ENCODE data around the gene STAT6. TPM values are rescaled to one million over a fixed set of nuclear protein-coding genes. Genes with fewer than 3 reads are reported as not detected.

Gene STAT6
- total RNA-seq, 1 donor from 2014 or later, result 139 TPM

DNA sequence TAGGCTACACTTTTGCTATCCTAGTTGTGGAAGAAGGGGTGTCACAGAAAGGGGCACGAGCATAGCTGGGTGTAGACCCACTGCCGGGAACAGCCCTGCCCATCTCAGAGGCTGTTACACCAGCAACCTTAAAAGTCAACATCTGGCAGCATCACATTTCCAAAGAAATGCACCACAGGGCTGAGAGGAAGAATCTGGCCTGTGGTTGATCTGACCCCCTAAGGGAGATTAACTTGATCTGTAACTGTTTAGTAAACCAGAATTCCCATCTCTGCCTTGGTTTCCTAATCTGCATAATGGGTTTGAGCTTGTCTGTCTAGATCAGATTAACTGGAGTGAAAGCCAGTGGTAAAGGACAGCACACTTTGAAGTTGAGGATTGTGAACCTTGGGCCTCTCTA lies 34.9 kb upstream of the STAT6 start:
- H3K27ac Mint-ChIP-seq (ENCODE audit: unreplicated experiment), result no peak overlapping the region
- H3K9me3 Mint-ChIP-seq (ENCODE audit: unreplicated experiment), result no peaks in the 10 kb centered on the region
- no peak overlapping the region for H3K4me3 Mint-ChIP-seq (ENCODE audit: unreplicated experiment)
- no peak for DNase-seq (ENCODE audit: low spot score)
- TF ChIP-seq, protein P1, sequence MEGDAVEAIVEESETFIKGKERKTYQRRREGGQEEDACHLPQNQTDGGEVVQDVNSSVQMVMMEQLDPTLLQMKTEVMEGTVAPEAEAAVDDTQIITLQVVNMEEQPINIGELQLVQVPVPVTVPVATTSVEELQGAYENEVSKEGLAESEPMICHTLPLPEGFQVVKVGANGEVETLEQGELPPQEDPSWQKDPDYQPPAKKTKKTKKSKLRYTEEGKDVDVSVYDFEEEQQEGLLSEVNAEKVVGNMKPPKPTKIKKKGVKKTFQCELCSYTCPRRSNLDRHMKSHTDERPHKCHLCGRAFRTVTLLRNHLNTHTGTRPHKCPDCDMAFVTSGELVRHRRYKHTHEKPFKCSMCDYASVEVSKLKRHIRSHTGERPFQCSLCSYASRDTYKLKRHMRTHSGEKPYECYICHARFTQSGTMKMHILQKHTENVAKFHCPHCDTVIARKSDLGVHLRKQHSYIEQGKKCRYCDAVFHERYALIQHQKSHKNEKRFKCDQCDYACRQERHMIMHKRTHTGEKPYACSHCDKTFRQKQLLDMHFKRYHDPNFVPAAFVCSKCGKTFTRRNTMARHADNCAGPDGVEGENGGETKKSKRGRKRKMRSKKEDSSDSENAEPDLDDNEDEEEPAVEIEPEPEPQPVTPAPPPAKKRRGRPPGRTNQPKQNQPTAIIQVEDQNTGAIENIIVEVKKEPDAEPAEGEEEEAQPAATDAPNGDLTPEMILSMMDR (IDR thresholded peaks at IDR 0.05; ENCODE audit: unreplicated experiment), result no peak
- H3K4me1 Mint-ChIP-seq (ENCODE audit: unreplicated experiment), result peaks cover 46% of the 10 kb centered on the region
- H3K36me3 Mint-ChIP-seq (ENCODE audit: low read depth, unreplicated experiment), result peaks cover 6% of the 10 kb centered on the region
- peaks cover 16% of the 10 kb centered on the region for H3K27me3 Mint-ChIP-seq (ENCODE audit: unreplicated experiment)

DNA sequence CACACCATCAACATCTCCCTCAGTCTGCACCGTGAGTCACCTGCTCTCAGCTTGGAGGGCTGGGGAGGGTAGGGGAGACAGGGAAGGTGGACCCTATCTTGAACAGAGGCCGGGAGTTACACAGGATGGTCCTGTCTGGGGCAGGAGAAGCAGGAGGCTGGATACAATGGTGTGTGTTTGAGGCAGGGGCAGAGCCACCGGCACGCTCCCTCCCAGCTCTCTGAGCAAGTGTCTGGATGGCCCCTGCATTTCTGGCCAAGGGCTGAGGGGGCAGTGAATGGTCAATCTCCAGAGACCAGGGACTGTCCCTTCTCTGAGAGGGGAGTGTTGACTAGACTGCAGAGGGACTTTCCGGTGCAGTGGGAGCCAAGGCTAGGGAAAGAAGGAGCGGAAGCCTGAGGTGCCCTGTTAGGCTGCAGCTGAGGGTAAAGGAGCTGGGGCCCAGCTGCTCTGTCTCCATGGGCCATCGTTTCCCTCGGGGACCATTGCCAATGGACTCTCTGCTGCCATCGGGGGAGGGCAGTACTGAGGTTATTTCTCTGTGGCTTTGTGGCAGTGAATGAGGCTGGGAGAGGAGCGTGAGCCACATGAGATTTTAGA lies 34.4 kb upstream of the STAT6 start:
- DNase-seq (ENCODE audit: low spot score), result no peak
- Mint-ChIP-seq H3K36me3 (ENCODE audit: low read depth, unreplicated experiment) (peaks cover 6% of the 10 kb centered on the region), H3K4me1 (ENCODE audit: unreplicated experiment) (peaks cover 43% of the 10 kb centered on the region), H3K27me3 (ENCODE audit: unreplicated experiment) (peaks cover 12% of the 10 kb centered on the region), H3K4me3 (ENCODE audit: unreplicated experiment) (no peak overlapping the region), H3K27ac (ENCODE audit: unreplicated experiment) (no peak overlapping the region), H3K9me3 (ENCODE audit: unreplicated experiment) (no peaks in the 10 kb centered on the region)
- TF ChIP-seq, protein P1 (IDR thresholded peaks at IDR 0.05; ENCODE audit: unreplicated experiment), result no peak

DNA sequence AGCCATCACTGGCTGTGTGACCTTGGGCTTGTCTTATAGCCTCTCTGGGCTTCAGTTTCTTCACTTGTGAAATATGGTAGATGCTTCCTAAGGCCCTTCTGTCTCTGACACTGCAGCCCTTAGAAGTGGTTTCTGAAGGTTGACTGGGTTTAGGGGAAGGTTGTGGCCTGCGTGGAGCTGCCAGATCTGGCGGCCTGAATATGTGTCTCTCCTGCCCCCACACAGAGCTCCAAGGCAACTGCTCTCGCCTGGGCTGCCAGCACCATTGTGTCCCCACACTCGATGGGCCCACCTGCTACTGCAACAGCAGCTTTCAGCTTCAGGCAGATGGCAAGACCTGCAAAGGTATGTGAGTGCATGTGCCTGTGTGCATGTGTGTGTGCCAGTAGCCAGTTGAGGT lies 32.3 kb upstream of the STAT6 start:
- peaks cover 11% of the 10 kb centered on the region for H3K36me3 Mint-ChIP-seq (ENCODE audit: low read depth, unreplicated experiment)

DNA sequence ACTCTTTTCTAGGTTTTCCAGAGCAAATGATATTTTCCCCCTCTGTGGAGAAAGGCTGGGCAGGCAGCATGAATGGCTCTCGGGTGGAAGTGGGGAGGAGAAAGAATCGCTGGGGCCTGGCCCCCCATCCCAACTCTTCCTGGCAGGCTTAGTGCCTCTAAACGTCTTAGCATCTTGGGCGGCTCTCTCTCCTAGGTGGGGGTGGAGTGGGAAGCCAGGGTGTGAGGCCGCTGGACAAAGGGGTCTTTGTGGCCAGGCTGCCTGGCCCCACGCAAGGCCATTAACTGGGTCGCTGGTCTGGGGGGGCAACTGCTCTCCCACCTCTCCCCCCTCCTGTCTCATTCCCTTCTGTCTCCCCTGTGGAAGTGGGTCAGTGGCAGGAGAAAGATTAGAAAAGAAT lies 31.6 kb upstream of the STAT6 start:
- TF ChIP-seq, protein P1 (IDR thresholded peaks at IDR 0.05; ENCODE audit: unreplicated experiment), result no peak
- Mint-ChIP-seq H3K9me3 (ENCODE audit: unreplicated experiment) (no peaks in the 10 kb centered on the region), H3K4me3 (ENCODE audit: unreplicated experiment) (no peak overlapping the region), H3K4me1 (ENCODE audit: unreplicated experiment) (peaks cover 23% of the 10 kb centered on the region), H3K27ac (ENCODE audit: unreplicated experiment) (no peak overlapping the region), H3K36me3 (ENCODE audit: low read depth, unreplicated experiment) (peaks cover 11% of the 10 kb centered on the region), H3K27me3 (ENCODE audit: unreplicated experiment) (peaks cover 15% of the 10 kb centered on the region)
- DNase-seq (ENCODE audit: low spot score), result no peak

More for the DNA sequence above, 32.3 kb upstream of the STAT6 start:
- H3K27me3 Mint-ChIP-seq (ENCODE audit: unreplicated experiment), result peaks cover 16% of the 10 kb centered on the region
- H3K9me3 Mint-ChIP-seq (ENCODE audit: unreplicated experiment), result no peaks in the 10 kb centered on the region
- no peak for DNase-seq (ENCODE audit: low spot score)
- TF ChIP-seq, protein P1 (IDR thresholded peaks at IDR 0.05; ENCODE audit: unreplicated experiment), result no peak
- H3K4me1 Mint-ChIP-seq (ENCODE audit: unreplicated experiment), result peaks cover 30% of the 10 kb centered on the region
- H3K4me3 Mint-ChIP-seq (ENCODE audit: unreplicated experiment), result no peak overlapping the region
- H3K27ac Mint-ChIP-seq (ENCODE audit: unreplicated experiment), result no peak overlapping the region

DNA sequence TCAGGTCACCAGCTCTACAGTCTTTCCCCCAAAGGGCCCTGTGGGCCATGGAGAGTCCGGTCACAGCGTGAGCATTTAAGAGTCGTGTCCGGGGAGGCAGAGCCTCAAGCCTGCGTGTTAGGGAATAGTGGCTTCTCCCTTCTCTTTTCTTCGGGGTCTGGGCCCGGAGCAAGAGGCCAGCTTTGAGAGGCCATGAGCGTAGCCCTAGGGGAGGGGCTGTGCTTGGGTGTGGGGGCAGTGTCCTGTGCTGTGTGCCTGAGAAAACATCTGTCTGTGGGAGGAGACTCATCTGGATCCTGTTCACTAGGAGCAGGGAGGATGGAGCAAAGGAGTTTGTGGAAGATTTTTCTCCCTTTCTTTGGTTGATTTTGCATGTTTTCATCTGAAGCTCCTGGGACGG lies 31.0 kb upstream of the STAT6 start:
- no peak for DNase-seq (ENCODE audit: low spot score)
- Mint-ChIP-seq H3K4me3 (ENCODE audit: unreplicated experiment) (no peak overlapping the region), H3K9me3 (ENCODE audit: unreplicated experiment) (no peaks in the 10 kb centered on the region), H3K4me1 (ENCODE audit: unreplicated experiment) (peaks cover 17% of the 10 kb centered on the region), H3K27me3 (ENCODE audit: unreplicated experiment) (peaks cover 15% of the 10 kb centered on the region), H3K36me3 (ENCODE audit: low read depth, unreplicated experiment) (peaks cover 11% of the 10 kb centered on the region), H3K27ac (ENCODE audit: unreplicated experiment) (peak overlapping the region; percentile 42)
- TF ChIP-seq, protein P1 (IDR thresholded peaks at IDR 0.05; ENCODE audit: unreplicated experiment), result no peak
